Immature natural killer cell (primary cell): ENCODE data around the gene BLMH. TPM values are rescaled to one million over a fixed set of nuclear protein-coding genes. Genes with fewer than 3 reads are reported as not detected.

Experiments
- DNase-seq, 3 donors: peaks; one replicate each; pipeline ENCODE4 v3.0.0; 2022; ENCODE audit warnings: mixed read lengths in 1 of 3
- H3K27ac Mint-ChIP-seq, 6 donors: one replicate each; pipeline ENCODE4 v1.8.0; 2020; ENCODE audit warnings: mixed read lengths in 6 of 6, mild to moderate bottlenecking in 5 of 6, inconsistent platforms in 4 of 6, moderate library complexity in 3 of 6
- H3K27me3 Mint-ChIP-seq, 3 donors: one replicate each; pipeline ENCODE4 v1.8.0; 2020 to 2021; ENCODE audit warnings: low read depth in 3 of 3, mild to moderate bottlenecking in 3 of 3, mixed read lengths in 3 of 3, moderate library complexity in 3 of 3, inconsistent platforms in 1 of 3
- H3K36me3 Mint-ChIP-seq, 3 donors: one replicate each; pipeline ENCODE4 v1.8.0; 2020; ENCODE audit warnings: mixed read lengths in 3 of 3, inconsistent platforms in 2 of 3, mild to moderate bottlenecking in 2 of 3
- H3K4me1 Mint-ChIP-seq, 2 donors: one replicate each; pipeline ENCODE4 v1.8.0; 2020; ENCODE audit warnings: inconsistent platforms in 2 of 2, mild to moderate bottlenecking in 2 of 2, mixed read lengths in 2 of 2, moderate library complexity in 1 of 2
- H3K4me3 Mint-ChIP-seq, 5 donors: one replicate each; pipeline ENCODE4 v1.8.0; 2020; ENCODE audit warnings: mild to moderate bottlenecking in 5 of 5, mixed read lengths in 5 of 5, inconsistent platforms in 3 of 5, moderate library complexity in 3 of 5
- H3K9me3 Mint-ChIP-seq, 6 donors: one replicate each; pipeline ENCODE4 v1.8.0; 2020; ENCODE audit warnings: mild to moderate bottlenecking in 6 of 6, mixed read lengths in 6 of 6, inconsistent platforms in 4 of 6, moderate library complexity in 3 of 6
- polyA plus RNA-seq, 3 donors: library from polyadenylated mRNA; unstranded; fragments of 300-500 nt; fragmentation: Illumina TruSeq; gene quantifications; one replicate each; pipeline ENCODE4 v1.2.3, GENCODE V29; 2021

BLMH gene
- polyA plus RNA-seq, 3 donors from 2014 or later, result 17.2 to 31.3 (median 27.5) TPM

DNA sequence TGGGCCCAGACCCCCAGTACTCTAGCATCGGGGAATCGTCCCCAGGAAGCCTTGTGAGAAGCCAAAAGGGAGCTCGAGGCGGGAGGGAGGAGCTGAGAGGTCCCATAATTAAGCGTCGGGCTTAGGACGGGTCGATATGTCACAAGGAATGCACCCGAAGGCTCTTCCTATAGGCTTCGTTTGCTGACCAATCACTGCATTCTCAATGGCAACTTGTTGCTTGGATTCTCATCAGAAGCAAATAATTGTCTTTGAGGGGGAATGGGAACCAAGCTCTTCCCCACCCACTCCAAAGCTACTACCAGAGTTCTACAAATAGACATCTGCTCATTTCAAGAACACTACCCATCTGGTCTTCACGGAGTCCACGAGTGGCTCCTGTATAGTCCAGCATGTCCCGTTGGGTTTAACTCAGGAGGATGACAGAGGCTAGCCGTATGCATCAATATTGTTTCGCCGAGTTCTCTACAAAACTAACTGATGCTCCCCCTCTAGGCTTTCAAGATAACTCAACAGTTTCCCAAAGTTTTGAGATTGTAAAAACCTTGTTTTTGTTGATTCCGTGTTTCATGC, 628 bp upstream of the BLMH start:
- Mint-ChIP-seq H3K27ac (peak overlapping the region in 5 of 6 donors; percentile 36 to 71 (median 66)), H3K36me3 (peaks cover 0 to 8% (median 5%) of the 10 kb centered on the region in 3 donors), H3K27me3 (peaks cover 4 to 12% (median 6%) of the 10 kb centered on the region in 3 donors), H3K9me3 (no peaks in the 10 kb centered on the region), H3K4me1 (peaks cover 18 to 21% of the 10 kb centered on the region in 2 donors), H3K4me3 (peak overlapping the region in 1 of 5 donors; percentile 72)
- DNase-seq, result no peak

- peak in 2 of 3 donors; percentile 30 to 34 for DNase-seq
- Mint-ChIP-seq H3K4me1 (peaks cover 18 to 21% of the 10 kb centered on the region in 2 donors), H3K27me3 (peaks cover 4 to 11% (median 6%) of the 10 kb centered on the region in 3 donors)
These were observed 825 bp downstream of the BLMH start for GRCh38 chr17:30290696-30291542.

GRCh38 chr17:30290077-30290476, 1.7 kb downstream of the BLMH start:
- Mint-ChIP-seq H3K27ac (no peak overlapping the region), H3K4me1 (peaks cover 18 to 21% of the 10 kb centered on the region in 2 donors), H3K27me3 (peaks cover 4 to 11% (median 6%) of the 10 kb centered on the region in 3 donors), H3K4me3 (peak overlapping the region in 3 of 5 donors; percentile 89 to 92 (median 91)), H3K9me3 (no peaks in the 10 kb centered on the region), H3K36me3 (peaks cover 0 to 20% (median 15%) of the 10 kb centered on the region in 3 donors)
- DNase-seq, result no peak

More at GRCh38 chr17:30290696-30291542, 825 bp downstream of the BLMH start:
- Mint-ChIP-seq H3K9me3 (no peaks in the 10 kb centered on the region), H3K36me3 (peaks cover 0 to 13% (median 13%) of the 10 kb centered on the region in 3 donors), H3K4me3 (peak overlapping the region; percentile 89 to 96 (median 92)), H3K27ac (peak overlapping the region; percentile 56 to 91 (median 87))

DNA sequence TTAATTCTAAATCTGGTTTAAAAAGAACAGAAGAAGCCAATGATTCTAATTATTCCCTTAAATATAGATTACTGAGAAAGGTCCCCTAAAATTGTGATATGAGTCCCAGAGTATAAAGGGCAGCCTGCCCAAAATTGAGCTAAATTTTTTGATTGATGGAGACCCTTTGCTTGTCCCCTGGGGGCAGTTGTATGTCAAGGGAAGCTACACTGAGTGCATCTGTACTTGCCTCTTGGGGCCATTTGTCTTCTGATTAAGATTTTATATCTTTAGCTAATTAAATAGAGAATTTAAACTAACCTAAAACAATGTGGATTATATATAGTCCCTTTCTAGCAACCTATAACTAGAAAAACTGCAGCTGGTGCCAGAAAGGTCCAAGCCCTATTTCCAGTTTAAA, 12.6 kb downstream of the BLMH start:
- Mint-ChIP-seq H3K9me3 (no peaks in the 10 kb centered on the region), H3K36me3 (peaks cover 13 to 22% (median 16%) of the 10 kb centered on the region in 3 donors), H3K27ac (peak overlapping the region in 1 of 6 donors; percentile 31), H3K4me1 (peaks cover 6 to 14% of the 10 kb centered on the region in 2 donors), H3K4me3 (no peak overlapping the region), H3K27me3 (no peaks in the 10 kb centered on the region)
- no peak for DNase-seq

- peak in 1 of 3 donors; percentile 8 for DNase-seq
- no peak overlapping the region for H3K4me3 Mint-ChIP-seq
- no peaks in the 10 kb centered on the region for H3K27me3 Mint-ChIP-seq
- H3K9me3 Mint-ChIP-seq, result no peaks in the 10 kb centered on the region
- H3K36me3 Mint-ChIP-seq, result peaks cover 20 to 28% (median 23%) of the 10 kb centered on the region in 3 donors
- peaks cover 6 to 14% of the 10 kb centered on the region in 2 donors for H3K4me1 Mint-ChIP-seq
- H3K27ac Mint-ChIP-seq, result peak overlapping the region in 1 of 6 donors; percentile 31
These were observed 13.7 kb downstream of the BLMH start for GRCh38 chr17:30278032-30278431.

DNA sequence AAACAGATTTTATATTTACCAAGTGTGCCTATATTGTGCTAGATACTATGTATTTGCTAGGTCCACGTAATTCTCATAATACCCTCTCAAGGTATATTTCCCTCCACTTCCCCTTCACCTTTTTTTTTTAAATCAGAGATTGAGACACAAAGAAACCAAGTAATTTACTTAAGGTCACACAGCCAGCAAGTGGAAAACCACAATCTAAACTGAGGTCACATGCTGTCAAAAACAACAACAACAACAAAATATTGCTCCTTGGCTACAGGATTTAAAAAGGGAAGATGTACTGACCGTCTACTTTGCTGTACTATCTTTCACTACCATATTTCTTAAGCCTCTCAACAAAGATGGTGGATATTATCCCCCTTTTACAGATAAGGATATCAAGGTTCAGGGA, 15.8 kb downstream of the BLMH start:
- no peak overlapping the region for H3K4me3 Mint-ChIP-seq
- H3K36me3 Mint-ChIP-seq, result peaks cover 28 to 44% (median 36%) of the 10 kb centered on the region in 3 donors
- no peaks in the 10 kb centered on the region for H3K27me3 Mint-ChIP-seq
- peaks cover 6 to 14% of the 10 kb centered on the region in 2 donors for H3K4me1 Mint-ChIP-seq
- DNase-seq, result no peak
- H3K9me3 Mint-ChIP-seq, result no peaks in the 10 kb centered on the region
- no peak overlapping the region for H3K27ac Mint-ChIP-seq

- Mint-ChIP-seq H3K27ac (no peak overlapping the region), H3K9me3 (no peaks in the 10 kb centered on the region), H3K27me3 (no peaks in the 10 kb centered on the region), H3K4me3 (no peak overlapping the region), H3K36me3 (peaks cover 29 to 44% (median 43%) of the 10 kb centered on the region in 3 donors), H3K4me1 (peaks cover 5 to 14% of the 10 kb centered on the region in 2 donors)
- no peak for DNase-seq
These were observed 16.9 kb downstream of the BLMH start for GRCh38 chr17:30274887-30275286.

DNA sequence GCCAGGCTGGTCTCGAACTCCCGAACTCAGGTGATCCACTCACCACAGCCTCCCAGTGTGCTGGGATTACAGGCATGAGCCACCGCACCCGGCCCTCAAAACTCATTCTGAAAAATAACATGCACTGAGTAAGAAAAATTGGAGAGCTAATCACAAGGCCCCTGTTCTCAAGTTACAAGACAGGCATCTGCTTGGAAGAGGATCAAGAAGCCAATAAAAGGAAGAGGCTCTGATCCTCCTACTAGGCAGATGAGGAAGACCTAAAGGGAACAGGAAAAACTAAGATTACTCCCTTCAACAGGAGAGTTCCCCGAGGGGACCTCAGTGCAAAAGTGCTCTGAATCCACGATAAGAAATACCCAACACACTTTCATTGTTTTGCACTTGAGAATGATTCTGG, 18.4 kb downstream of the BLMH start:
- no peak for DNase-seq
- Mint-ChIP-seq H3K4me3 (no peak overlapping the region), H3K27me3 (no peaks in the 10 kb centered on the region), H3K36me3 (peaks cover 29 to 46% (median 40%) of the 10 kb centered on the region in 3 donors), H3K4me1 (peaks cover 5 to 14% of the 10 kb centered on the region in 2 donors), H3K9me3 (no peaks in the 10 kb centered on the region), H3K27ac (no peak overlapping the region)

DNA sequence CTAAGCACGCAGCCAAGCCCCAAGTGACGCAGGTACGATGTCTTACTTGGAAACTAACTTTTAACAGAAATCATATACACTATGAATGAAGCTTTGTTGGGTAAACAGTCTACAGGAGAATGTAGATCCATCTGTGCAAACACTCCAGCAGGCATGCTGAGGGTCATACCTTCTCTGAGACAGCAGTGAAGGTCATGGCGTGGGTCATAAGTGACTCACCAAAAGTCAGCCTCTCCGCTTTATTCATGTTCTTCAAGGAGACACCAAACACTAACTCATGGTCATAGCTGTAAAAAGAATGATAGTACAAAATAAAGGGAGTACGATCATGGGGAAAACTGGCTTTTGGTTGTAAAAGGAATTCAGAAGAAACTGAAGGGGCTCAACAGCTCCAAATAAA, 20.6 kb downstream of the BLMH start:
- H3K36me3 Mint-ChIP-seq, result peaks cover 39 to 63% (median 44%) of the 10 kb centered on the region in 3 donors
- DNase-seq, result no peak
- no peak overlapping the region for H3K4me3 Mint-ChIP-seq
- no peaks in the 10 kb centered on the region for H3K27me3 Mint-ChIP-seq
- H3K27ac Mint-ChIP-seq, result no peak overlapping the region
- H3K4me1 Mint-ChIP-seq, result peaks cover 5 to 7% of the 10 kb centered on the region in 2 donors
- no peaks in the 10 kb centered on the region for H3K9me3 Mint-ChIP-seq

- H3K4me3 Mint-ChIP-seq, result no peak overlapping the region
- H3K36me3 Mint-ChIP-seq, result peaks cover 32 to 67% (median 44%) of the 10 kb centered on the region in 3 donors
- H3K27ac Mint-ChIP-seq, result no peak overlapping the region
These were observed 24.1 kb downstream of the BLMH start for GRCh38 chr17:30267625-30268024.

GRCh38 chr17:30263552-30264333, 28.0 kb downstream of the BLMH start:
- peak overlapping the region in 2 of 6 donors; percentile 37 to 43 for H3K27ac Mint-ChIP-seq
- H3K27me3 Mint-ChIP-seq, result no peaks in the 10 kb centered on the region
- no peak overlapping the region for H3K4me3 Mint-ChIP-seq
- H3K36me3 Mint-ChIP-seq, result peaks cover 21 to 64% (median 24%) of the 10 kb centered on the region in 3 donors
- DNase-seq, result no peak
- H3K9me3 Mint-ChIP-seq, result no peaks in the 10 kb centered on the region
- H3K4me1 Mint-ChIP-seq, result peaks cover 10% of the 10 kb centered on the region in 2 donors

More at GRCh38 chr17:30267625-30268024, 24.1 kb downstream of the BLMH start:
- no peaks in the 10 kb centered on the region for H3K4me1 Mint-ChIP-seq
- no peaks in the 10 kb centered on the region for H3K9me3 Mint-ChIP-seq
- DNase-seq, result no peak
- no peaks in the 10 kb centered on the region for H3K27me3 Mint-ChIP-seq

DNA sequence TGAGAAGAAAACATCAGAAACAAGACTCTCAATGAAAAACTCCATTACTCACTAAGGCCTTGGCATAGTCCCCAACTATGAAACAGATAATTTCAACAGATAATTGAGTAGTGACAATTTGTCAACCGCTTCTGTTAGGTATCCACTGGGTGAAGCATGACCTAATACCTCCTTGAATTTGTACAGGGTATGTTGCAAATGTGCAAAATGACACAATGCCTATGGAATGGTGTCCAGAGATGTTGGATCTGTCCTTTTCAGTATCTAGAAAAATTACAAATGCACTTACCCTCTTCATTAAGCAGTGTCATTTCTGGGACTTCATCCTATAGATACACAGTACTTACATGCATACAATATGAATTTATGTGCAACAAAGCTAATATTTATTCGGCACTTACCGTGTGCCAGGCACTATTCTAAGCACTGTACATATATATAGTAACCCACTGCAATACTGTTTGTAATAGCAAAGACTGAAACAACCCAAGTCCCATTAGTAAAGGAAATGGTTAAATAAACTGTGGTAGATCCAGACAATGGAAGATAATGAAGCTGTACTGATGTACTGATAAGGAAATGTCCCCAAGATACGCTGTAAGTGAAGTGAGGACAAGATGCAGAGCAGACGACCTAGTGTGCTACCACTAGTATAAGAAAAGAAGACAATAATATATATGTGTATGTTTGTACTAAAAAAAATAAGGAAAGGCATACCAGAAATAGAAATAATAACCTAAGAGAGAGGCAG, 34.8 kb downstream of the BLMH start:
- Mint-ChIP-seq H3K27me3 (peaks cover 0 to 1% (median 0%) of the 10 kb centered on the region in 3 donors), H3K4me1 (peaks cover 19 to 20% of the 10 kb centered on the region in 2 donors), H3K9me3 (no peaks in the 10 kb centered on the region), H3K4me3 (no peak overlapping the region), H3K27ac (peak overlapping the region in 1 of 6 donors; percentile 40), H3K36me3 (peaks cover 4 to 41% (median 18%) of the 10 kb centered on the region in 3 donors)
- DNase-seq, result no peak

- no peak overlapping the region for H3K27ac Mint-ChIP-seq
- H3K27me3 Mint-ChIP-seq, result peaks cover 0 to 1% (median 0%) of the 10 kb centered on the region in 3 donors
- no peak for DNase-seq
- no peaks in the 10 kb centered on the region for H3K9me3 Mint-ChIP-seq
- no peak overlapping the region for H3K4me3 Mint-ChIP-seq
- peaks cover 0 to 42% (median 19%) of the 10 kb centered on the region in 3 donors for H3K36me3 Mint-ChIP-seq
- peaks cover 13 to 15% of the 10 kb centered on the region in 2 donors for H3K4me1 Mint-ChIP-seq
These were observed 37.6 kb downstream of the BLMH start for GRCh38 chr17:30254150-30254549.
